ENCODE measurements around the gene SNX10.
"Not testable (repeated sequence)": the region's sequence is repeated elsewhere in the genome, so short reads cannot be mapped to it uniquely, and the experiment has no call there.

The SNX10 gene, protein sequence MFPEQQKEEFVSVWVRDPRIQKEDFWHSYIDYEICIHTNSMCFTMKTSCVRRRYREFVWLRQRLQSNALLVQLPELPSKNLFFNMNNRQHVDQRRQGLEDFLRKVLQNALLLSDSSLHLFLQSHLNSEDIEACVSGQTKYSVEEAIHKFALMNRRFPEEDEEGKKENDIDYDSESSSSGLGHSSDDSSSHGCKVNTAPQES

DNA sequence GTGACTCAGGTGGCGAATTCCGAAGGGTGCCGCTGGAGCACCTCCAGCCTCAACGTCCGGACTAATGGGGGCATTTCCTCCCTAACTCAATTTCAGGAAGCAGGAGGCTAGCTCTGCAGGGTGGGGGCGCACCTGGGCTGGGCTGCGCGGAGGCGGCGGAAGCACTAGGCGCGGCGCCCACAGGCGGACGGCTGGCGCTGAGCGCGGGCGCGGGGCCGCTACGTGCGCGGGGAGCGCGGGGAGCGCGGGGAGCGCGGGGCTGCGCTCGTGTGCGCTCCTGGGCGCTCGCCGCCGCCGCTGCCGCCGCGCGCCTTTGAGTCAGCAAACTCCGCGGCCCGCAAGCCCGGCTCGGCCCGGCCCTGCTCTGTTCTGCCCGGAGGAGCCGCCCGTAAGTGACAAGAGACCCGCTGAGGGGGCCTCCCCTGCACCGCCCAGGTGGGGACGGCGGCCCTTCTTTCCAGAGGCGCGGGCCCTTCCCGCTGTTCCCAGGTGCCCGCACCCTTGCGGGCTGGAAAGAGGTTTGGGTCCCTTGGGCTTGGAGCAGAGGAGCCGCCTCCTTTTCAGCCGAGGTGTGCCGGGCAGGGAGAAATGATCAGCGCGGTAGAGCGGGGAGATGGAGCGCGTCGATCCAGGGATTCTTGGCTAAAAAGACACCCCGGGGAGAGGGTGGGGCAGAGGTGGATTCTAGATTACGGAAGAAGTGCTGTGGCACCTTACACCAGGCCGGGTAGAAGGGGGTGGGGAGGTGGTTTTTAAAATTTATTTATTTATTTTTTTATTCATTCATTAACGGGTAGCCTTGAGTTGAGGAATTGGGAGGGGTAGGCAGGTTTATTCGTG is at the start of gene SNX10:
Gene SNX10, plus strand, starts transcription at position 164 of the 840 bp plus-strand sequence. CDS start 54,581 bp downstream, outside the sequence.
- no peak for DNase-seq

DNA sequence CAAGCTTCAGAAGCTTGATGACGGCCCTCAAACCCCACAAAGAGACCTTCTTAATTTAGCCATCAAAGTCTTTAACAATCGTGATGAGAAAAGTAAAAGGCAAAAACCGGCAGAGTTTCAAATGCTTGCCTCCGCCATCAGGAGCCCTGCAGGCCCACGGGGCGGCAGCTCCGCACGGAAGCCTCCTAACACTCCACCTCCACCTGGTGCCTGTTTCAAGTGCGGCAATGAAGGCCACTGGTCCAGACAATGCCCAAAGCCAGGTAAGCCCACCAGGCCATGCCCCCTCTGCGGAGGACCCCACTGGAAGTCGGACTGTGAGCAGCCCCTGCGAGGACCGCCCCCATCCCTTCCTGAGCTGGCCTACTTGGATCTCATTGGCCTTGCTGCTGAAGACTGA is 46.5 kb upstream of the SNX10 start:
- no peak for DNase-seq

DNA sequence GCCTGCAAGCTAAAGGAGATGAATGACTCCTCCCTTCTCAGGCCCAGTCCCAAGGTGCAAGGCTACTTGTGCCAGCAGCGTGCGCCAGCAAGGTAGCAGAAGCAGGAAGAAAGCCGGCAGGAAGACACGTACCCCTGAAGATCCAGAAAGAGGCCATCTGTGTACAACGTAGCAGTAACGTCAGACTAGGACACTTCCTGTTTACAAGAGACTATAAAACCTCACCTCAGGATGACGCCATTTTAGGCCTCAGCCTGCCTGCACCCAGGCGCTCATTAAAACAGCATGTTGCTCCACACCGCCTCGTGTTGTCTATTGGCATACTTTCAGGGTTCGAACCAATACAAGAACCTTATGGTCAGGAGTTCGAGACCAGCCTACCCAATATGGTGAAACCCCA is 41.4 kb upstream of the SNX10 start:
- no peak for DNase-seq

DNA sequence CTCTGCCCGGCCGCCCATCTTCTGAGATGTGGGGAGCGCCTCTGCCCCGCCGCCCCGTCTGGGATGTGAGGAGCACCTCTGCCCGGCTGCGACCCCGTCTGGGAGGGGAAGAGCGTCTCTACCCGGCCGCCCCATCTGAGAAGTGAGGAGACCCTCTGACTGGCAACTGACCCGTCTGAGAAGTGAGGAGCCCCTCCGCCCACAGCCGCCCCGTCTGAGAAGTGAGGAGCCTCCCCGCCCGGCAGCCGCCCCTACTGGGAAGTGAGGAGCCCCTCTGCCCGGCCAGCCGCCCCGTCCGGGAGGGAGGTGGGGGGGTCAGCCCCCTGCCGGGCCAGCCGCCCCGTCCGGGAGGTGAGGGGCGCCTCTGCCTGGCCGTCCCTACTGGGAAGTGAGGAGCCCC is 29.8 kb upstream of the SNX10 start:
- DNase-seq = not testable (repeated sequence)

DNA sequence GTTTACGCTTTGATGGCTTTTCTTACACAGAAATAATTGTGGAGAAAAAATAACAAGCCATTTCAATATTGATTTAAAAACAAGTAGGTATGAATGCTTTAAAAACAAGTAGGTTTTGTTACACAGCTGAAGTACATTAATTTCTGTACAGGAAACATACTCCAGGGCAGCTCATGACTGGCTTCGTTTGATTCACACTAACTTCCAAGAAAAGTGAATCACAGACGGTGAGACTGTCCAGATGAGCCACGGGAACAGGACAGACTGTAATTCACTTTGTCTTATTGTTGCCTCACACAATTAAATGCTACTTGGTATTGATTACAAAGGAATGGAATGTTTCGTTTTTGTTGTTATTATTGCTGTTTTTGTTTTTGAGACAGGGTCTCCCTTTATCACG is 26.6 kb upstream of the SNX10 start:
- DNase-seq = no peak

DNA sequence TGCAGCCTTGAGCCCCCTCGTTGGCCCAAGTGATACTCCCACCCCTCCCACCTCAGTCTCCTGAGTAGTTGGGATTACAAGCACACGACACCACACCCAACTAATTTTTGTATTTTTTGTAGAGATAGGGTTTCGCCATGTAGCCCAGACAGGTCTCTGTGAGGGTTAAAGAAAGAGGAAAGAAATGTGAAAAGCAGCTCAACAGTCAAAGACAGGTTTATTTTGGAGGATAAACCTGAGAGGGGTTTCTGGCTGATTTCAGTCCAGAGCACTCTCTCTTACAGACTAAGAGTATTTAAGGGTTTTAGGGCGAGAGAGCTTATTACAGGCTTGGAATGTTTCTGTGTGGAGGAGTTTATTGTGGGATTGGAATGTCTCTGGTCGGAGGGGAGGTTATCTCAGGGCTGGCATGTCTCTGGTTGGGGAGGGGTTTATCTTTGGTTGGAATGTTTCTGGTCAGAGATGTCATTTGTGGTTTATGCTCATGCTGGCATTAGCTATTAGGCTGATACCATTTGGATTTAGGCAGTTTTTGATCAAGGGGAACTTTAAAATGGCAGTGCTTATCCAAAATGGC is 26.1 kb upstream of the SNX10 start:
- no peak for DNase-seq

DNA sequence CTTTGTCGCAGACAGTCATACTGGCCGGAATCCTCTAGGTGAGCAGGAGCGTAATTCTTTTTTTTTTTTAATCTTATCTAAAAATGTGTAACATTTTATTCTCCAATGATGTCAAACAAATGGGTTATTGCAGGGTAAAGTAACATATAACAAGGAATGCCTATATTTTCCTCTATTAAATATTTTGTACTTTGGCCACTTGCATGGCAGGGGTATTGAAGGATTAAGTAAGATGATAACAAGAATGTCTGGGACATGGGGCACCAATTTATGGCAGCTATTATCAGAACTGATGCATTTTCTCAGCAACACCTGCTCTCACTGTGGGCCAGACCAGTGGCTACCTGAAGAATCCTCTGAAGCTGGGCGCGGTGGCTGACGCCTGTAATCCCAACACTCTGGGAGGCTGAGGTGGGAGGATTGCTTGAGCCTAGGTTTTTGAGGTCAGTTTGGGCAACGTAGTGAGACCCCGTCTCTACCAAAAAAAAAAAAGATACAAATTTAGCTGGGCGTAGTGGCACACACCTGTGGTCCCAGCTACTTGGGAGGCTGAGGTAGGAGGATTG is 24.0 kb upstream of the SNX10 start:
- DNase-seq = no peak

DNA sequence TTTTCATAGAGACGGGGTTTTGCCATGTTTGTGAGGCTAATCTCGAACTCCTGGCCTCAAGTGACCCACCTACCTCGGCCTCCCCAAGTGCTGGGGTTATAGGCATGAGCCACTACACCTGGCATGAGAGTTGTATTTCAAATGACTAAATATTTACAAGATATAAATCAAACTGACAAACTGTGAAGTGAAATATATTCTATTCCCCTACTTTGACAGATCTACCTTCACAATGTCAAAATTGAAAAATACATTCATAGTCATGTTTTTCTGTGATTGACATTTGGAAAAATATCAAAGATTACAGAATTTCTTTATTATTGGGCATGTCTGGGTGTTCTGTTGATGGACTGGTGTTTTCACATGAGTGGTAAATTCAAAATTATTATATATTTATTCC is 16.4 kb upstream of the SNX10 start:
- DNase-seq = no peak

DNA sequence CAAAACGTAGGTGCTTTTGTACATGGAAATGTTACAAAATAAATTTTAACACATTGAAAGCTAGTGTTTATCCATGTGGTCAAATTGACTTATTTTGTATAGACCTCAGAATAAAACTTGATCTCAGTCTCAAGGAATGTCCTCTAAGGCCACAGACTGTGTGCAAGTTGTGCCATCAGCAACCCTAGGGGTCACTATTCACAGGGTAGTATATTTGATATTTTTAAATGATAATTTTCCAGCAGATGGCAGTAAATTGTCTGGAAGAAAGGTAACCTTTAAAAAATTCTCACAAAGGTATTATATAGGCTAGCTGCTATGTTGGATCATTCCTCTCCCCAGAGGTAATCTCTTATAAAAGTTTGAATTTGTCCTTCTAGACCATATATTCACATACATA is 12.9 kb upstream of the SNX10 start:
- DNase-seq = no peak

DNA sequence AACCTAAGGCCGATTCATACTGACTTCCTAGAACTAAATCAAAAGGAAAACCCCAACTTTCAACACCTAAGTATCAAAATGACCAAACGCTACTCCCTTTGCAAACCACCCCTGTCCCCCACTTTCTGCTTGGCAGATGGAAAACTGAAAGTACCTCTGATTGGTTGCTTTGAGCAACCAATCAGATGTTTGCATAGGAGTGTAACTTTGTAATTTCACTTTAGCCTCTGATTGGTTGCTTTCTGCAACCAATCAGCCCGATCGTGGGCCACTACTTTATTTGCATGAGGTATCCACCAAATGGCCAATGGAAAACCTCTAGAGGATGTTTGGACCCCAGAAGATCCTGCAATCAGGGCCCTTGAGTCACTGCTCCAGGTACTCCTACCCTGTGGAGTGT is 12.3 kb upstream of the SNX10 start:
- no peak for DNase-seq

DNA sequence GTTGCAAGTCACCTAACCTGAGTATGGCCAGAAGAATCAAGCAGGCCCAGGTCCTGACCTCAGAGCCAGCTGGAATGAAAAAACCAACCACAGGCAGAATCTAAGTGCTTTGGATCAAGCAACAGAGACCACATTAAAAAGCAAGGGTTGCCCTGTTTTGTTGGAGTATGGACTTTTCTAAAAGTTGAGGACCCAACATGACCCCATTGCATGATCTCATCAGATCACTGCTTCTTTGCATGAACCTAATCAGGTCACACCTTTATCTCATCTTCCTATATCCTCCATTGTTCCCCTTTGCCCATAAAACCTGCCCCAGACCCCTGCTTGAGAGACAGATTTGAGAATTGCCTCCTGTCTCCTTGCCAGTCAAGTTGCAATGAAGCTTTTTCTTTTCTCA is 11.6 kb upstream of the SNX10 start:
- no peak for DNase-seq

DNA sequence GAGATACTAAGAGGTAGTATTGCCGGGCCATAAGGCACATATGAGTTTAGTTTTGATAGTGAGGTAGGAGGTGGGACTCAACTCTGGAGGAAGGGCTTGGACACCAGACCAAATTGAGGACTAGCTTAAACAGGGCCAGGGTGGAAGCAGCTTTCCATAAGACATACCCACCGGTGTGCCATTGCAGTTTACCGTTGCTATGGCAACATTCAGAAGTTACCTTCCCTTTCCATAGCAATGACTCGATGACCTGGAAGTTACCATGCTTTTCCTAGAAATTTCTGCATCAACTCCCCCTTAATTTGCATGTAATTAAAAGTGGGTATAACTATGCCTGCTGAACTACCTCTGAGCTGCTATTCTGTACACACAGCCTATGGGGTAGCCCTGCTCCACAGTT is 10.9 kb upstream of the SNX10 start:
- no peak for DNase-seq

DNA sequence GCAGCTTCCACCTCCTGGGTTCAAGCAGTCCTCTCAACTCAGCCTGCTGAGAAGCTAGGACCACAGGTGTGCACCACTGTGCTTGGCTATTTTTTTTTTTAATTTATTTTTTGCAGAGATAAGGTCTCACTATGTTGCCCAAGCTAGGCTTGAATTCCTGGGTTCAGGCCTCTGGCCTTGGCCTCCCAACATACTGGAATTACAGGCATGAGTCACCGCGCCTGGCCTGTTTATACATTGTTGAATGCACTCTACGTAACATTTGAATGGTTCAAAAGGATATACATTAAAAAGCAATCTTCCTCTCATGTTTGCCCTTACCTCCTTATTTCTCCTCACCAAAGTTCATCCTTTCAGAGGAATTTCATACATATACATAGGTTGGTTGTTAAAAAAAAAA is 7.2 kb upstream of the SNX10 start:
- DNase-seq = no peak

DNA sequence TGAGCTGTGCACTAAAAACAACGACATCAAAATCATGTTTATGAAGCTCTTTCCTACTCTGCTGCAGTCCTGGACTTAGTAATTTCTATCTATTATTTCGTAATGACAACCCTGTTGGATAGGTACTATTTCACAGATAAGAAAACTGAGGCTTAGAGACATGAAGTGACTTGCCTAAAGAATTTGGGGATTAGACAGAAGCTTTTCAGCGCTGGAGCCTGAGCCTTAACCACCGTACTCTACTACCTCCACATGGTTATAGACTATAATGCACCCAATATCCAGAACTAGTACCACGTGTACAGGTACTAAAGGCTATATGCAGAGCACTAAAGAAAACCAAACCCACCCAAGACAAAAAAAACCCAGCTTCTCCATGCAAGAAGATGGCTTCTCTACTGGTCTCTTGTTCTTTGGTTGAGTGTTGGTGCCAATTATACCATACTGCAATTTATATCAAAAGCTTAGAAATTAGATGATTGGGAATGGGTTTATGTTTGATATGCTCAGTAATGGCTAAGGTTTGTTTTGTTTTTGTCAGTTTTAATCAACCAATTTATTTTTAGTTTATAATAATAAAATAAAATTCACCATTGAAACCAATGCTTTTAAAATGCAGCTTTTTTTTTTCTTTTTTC is 6.5 kb upstream of the SNX10 start:
- DNase-seq = no peak

DNA sequence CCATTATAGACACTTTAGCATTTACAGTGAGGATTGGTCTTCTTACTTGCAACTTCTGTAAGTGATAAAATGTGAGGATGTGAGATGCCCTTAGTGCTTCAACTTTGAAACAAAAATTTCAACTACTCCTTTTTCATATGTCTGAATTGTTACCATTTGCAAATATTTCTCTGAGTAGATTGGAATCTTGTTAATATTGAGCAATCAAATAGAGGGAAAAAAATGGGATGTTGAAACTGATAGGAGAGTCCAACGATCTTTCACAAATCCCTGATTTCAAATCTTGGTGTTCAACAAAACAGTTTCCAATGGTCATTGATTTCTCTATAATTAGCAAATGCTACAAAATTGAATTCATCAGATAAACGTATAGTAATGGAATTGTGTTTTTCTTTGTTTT is 5.5 kb upstream of the SNX10 start:
- DNase-seq = no peak

DNA sequence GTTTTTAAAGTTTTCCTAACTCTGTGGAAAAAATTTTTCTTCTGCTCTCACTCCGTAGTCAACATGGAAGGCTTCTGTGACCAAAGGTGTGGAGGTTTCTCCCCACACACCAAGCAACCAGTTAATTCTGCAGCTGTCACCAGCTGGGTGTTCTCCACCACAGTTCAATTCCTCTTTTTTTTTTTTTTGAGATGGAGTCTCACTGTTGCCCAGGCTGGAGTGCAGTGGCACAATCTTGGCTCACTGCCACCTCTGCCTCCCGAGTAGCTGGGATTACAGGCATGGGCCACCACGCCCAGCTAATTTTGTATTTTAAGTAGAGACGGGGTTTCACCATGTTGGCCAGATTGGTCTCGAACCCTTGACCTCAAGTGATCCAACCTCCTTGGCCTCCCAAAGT is 3.5 kb upstream of the SNX10 start:
- not testable (repeated sequence) for DNase-seq

DNA sequence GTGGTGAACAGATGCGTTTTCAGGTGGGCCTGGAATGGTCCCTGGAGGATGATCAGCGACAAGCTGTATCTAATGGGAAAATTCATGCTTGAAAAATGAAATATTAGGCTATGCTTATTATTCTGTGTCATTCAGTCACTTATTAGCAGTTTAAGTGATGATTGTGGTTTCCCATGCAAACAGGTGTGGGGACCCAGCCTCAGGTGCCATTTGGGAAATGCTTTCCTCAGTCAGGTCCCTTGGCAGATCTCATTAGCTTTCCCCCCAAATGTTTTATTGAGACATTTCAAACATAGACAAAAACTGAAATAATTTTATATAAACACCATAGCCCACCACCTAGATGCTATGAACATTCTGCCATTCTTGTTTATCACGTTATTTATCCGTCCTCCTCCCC is 411 bp upstream of the SNX10 start:
- DNase-seq = no peak

DNA sequence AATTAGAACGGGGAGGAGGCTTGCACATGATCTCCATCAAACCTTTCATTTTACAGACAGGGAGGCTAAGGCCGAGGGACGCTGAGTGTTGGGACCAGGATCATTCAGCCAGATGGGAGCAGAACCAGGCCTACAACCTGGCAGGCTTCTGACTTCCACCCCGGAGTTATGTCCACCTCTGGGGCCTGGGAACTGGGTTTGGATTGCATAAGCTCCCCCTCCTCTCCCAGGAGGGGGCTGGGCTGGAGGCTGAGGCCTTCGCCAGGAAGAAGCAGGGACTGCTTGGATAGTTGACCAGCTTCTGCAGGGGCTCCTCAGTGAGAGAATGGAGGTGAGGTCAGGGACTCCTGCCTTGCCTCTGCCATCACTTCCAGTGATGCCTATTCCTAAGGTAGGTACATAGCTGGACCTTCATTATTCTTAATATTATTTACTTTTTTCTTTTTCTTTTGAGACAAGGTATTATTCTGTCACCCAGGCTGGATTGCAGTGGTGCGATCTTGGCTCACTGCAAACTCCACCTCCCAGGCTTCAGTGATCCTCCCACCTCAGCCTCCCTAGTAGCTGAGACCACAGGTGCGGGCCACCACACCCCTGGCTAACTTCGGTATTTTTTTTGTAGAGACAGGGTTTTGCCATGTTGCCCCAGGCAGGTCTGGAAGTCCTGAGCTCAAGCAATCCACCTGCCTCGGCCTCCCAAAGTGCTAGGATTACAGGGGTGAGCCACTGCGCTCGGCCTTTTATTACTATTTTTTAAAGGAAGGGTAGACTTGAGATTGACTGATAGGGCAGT is 1.3 kb downstream of the SNX10 start:
- no peak for DNase-seq

DNA sequence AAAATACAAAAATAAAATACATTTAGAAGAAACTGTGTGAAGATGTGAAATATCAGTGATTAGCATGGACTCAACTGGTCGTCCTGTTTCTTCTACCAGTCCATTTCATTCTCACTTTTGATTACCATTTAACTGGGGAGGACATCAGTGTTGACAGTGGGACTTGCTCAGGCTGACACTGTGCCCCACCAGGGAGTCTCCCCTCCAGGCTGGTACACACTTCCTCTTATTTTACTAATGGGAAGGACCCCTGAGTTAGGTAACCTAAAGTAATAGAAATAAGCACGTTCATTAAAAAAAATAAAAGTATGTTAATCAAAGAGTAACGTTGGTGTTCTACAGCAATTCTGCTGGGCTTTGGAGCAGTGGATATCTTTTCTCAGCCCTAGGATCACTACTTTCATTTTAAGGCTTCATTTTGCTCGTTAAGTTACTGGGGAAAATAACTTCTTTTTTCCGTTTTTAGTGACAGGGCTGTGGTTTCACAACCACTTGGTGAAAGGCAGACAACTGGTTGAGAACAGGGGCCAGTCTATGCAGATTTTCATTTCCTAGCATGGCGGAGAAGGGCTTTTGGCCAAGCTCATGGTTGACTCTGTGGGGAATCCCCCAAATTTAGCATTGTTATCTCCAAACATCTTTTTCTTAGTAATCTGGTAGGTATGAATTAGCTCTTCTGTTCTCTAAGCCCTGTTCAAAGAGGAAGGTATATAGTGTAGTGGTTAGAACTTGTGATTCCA is 2.1 kb downstream of the SNX10 start:
- no peak for DNase-seq

DNA sequence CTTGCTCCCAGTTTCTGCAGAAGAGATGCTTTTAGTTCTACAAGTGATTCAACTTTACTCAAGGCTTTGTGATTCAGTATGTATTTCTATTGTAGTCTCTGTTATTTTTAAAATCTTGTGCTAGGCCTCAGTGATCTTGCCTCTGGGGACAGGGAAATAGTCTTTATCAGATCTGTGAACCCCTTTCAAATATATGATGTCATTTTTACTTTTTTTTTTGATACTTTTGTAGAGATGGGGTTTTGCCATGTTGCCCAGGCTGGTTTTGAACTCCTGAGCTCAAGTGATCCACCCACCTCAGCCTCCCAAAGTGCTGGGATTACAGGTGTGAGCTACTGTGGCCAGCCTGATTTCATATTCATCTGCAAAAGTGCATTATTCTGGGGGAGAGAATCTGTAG is 3.4 kb downstream of the SNX10 start:
- DNase-seq = no peak

DNA sequence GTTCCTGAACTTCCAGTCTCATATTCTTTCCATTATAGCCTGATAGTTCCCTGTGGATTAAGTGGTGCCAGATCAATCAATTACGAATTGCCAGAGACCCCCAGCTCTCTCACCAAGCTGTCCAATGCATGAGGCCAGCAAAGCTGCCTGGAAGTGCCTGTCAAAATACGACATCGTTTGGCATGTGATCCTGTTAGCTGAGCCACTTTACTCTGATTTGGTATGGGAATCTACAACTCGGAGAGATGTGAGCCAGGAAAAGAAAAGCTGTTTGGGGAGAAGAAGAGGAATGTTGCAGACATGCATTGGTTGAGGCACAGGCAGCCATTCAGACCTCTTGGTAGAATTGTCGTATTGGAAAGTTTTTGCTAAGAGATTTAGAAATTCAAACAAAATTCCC is 3.9 kb downstream of the SNX10 start:
- no peak for DNase-seq
